T1000 (cell line): ENCODE measurements around the gene FASN.
A peak's percentile ranks its signal among the peaks of the same experiment; 100 is the strongest.

ENCODE experiments used
- DNase-seq: peaks from one replicate; lab custom pipeline; 2025; ENCODE audit warnings: mixed read lengths; lab: John Stamatoyannopoulos, UW

FASN gene

DNA sequence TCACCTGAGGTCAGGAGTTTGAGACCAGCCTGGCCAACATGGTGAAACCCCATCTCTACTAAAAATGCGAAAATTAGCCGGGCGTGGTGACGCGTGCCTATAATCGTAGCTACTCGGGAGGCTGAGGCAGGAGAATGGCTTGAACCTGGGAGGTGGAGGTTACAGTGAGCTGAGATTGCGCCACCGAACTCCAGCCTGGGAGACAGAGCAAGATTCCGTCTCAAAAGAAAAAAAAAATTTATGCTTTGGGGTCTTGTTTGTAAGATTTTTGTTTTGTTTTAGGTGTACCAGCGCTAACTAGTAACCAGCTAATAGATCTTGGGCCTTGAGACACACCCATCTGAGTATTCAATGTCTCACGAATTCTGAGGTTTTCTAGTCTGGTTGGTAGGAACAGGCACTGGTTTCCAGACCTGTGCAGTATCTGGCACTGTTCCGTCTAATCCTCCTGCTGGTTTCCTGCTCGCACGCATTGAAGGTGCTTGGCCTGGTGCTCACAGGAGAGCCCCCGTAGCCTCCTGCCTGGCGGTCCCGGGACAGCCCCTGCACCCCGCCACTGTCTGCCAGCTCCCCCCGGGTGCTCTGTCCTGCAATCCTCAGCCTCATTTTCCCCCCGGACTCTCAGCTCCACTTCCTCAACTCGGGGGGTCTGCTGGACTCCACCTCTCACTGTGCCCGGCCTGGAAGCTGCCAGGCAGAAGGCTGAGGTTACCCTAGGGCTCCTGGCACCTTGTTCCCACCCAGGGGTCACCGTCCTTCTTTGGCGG, 21.8 kb downstream of the FASN start:
- no peak for DNase-seq

DNA sequence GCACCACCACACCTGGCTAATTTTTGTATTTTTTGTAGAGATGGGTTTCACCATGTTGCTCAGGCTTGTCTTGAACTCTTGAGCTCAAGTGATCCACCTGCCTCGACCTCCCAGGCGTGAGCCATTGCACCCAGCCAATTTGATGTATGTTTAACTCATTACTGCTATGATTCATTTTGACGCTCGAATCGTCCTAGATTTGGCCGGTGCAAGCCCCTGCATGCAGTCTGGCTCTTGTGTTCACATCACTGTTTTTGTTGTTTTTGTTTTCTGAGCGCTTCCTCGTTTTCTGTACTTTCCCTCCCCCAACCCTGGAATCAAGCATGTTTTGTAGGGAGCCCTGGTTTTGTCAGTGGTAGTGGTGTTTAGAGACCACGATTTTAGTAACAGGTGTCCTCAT, 24.6 kb downstream of the FASN start:
- no peak for DNase-seq

DNA sequence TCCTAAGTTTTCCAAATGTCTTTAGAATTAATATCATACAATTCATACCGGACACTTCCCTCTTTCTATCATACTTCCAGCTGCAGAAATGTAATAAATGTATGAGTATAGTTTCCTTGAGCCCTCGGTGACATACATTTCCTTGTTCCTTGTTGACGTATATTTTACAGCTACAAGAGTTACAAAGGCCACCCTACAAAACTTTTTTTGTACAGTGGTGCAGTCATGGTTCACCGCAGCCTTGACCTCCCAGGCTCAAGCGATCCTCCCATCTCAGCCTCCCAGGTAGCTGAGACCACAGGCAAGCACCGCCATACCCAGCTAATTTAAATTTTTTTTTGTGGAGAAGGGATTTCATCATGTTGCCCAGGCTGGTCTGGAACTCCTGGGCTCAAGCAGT, 25.2 kb downstream of the FASN start:
- DNase-seq: no peak

GRCh38 chr17:82070611-82071010, 27.4 kb downstream of the FASN start:
- DNase-seq: no peak

- peak; percentile 34 for DNase-seq
Measured at GRCh38 chr17:82065638-82066303, 32.3 kb downstream of the FASN start, which contains the start of gene DUS1L. Gene DUS1L, minus strand, starts transcription at chr17:82065804. Its CDS starts 745 bp downstream, at chr17:82065059.

- no peak for DNase-seq
Measured at GRCh38 chr17:82065193-82065637, 32.8 kb downstream of the FASN start.

DNA sequence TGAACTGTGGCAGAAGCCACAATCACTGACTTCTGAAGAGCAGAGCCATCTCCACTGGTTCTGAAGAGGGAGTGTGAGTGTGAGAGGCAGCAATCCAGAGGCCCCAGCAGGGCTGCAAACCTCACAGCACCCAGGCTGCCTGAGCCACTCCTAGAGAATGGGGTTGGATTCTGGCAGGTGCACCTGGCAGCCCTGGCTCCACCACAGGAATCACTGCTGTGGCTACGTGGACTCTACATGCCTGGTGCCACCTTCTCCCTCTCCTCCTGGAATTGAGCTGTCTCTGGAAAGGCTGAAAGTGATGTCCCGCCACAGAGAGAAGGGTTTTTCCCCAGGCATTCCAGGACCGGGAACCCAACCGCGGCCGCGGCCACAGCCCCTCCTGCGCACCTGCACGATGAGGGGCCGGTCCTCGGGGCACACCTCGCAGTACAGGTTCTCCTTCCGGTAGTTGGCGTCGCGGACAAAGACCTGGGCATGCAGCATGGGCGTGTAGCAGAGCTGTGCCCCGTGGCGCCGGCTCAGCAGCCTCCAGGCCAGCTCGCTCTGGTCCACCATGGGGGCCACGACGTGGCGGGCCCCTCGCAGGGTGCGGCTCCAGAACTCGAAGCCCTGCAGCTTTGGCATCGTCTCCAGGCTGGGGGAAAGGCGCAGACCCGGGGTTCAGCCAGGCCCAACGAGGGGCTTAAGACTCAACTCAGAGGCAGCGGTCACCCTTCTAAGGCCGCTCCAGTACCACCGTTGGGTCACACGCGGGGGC, 33.4 kb downstream of the FASN start:
- no peak for DNase-seq

DNA sequence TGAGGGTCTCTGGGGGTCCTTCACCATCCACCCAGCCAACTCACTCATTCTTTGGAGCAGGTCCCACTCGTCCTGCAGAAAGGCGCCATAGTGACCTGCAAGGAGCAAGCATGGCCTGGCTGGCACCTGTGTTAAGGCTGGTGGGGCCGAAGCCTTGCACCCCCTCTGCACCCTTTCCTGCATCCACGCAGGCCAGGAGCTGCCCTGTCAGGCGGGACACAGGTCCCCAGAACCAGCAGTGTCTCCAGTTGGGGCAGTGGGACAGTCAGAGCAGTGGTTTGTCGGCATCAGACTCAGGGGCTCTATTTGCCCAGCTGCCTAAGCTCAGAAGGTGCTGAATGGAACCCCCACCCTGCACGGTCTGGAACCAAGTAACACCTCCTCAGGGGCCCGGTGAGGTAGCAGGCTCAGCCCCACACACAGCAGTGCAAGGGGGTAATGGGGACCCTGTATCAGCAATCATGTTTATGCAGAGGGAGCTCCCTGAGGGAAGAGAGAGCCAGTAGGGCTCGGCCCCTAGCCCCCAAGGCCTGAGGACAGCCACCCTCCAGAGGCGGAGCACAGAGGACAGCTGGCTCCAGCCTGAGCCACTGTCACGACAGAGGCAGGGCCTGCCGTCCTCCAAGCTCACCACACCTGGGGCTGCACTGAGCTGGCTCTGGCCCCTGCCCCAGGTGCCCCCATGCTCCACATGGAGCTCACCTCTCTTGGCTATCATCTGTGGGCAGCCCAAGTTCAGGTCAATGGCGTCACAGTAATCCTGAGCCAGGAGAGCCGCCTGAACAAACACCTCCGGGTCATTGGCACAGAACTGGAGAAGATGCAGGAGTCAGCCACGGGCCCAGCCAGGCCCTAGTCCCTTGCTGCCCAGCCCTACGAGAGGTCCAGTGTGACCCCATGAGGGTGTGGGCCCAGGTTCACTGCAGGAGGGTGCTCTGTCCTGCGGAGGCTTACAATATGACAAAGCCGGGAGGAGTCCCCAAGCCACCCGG, 34.3 kb downstream of the FASN start:
- DNase-seq: no peak

- no peak for DNase-seq
Measured at GRCh38 chr17:82062984-82063368, 35.1 kb downstream of the FASN start.

GRCh38 chr17:82062076-82062983, 35.7 kb downstream of the FASN start:
- no peak for DNase-seq

DNA sequence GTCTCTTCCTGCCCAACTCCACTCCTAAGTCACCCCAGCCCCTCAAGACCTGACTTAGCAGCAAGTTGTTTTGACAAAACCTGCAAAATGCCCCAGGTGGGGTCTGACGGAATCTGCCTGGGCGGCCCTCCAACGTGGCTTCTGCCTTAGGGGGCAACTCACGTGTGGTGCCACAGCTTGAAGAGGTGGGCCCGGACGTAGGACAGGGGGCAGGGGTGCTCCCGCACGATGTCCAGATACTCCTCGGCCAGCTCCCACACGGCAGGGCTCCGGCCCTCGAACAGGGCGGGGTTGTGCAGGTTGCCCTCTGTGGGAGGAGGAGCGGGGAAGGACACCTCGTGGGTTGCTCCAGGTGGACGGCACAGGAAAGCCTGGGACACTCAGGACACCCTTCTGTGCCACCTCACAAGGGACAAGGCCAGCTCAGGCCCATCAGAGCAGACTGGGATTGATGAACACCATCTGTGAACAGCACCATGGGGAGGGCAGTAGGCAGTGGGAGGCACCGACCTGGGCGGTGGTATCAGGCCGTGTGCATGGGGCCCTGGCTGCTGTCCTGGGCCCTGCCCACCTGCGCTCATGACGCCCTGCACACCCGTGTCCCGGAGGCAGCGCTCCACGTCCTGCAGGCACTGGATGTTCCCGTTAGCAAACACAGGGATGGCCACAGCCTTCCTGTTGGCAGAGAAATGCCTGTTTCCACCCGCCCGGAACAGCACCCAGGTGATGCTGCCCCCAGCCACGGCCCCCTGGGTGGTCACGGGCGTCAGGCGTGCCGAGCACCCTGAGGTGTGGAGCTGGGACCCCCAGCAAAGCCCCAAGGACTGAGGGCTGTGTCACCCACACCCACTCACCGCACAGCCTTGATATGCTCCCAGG, 36.8 kb downstream of the FASN start:
- no peak for DNase-seq

DNA sequence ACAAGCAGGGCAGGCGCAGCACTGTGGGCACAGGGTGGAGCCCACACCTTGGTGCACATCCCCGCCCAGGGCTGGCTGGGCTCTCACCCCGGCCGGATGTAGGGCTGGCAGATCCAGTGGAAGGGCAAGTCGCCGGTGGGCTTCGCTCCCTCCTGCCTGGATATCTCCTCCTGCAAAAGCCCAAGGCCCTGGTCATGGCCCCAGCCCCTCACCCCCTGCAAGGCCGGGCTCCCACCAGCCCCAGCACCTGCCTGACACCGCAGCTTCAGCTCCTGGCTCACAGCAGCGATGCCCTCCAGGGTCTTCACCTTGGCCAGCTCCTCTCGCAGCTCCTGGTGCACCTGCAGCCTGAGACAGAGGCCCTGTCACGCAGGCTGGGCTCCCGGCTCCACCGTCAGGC, 37.4 kb downstream of the FASN start:
- DNase-seq: no peak

- no peak for DNase-seq
Measured at GRCh38 chr17:82060001-82060380, 38.0 kb downstream of the FASN start.

DNA sequence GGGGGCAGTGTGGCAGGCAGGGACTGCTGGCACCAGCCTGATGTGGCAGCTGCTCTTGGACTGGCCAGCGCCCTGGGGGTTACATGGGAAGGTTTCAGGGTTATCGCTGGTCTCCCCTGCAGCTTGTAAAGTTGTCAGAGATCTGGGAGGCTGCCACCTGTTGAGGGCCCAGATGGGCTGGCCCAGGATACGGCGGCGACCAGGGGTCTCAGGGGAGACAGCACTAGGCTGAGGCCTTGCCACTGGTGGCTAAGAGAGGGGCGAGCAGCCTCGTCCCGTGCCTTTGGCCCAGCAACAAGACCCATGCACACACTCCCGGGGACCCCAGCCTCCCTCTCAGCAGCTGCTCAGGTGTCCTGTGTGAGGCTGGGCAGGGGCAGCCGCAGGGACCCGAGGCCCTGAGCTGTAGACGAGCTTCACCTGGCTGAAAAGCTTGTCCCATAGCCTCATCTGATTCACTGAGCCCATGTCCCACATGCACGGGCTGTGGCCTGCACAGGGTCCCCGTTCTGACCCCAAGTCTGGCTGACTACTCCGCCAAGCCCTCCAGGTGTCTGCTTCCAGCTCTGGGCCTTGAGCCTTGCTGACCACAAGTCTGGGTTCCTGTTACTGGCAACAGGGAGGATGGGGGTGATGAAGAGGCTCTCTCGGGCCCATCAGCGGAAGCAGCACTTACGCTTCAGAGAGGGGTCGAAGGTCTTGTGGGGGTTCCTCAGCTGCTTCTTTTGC, 38.6 kb downstream of the FASN start:
- no peak for DNase-seq

DNA sequence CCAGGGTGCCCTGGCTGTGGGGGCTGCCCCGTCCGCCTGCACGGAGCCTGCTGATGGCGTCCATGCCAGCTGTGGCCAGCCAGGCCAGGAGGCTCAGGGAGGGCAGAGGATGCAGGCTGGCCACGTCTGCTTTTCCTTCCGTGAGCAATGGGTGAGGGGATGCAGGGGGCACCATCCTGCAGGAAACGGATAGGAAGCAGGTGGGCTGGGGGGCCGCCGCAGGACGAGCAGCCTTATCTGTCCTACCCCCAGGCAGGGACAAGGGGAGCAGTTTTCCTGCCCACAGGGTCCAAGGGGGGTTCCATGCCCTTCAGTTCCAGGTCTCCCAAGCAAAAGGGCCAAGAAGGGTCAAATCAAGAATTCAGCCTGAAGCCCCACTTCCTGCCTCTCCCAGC, 39.2 kb downstream of the FASN start:
- no peak for DNase-seq

- DNase-seq: no peak
Measured at GRCh38 chr17:82058230-82058854, 39.7 kb downstream of the FASN start.

DNA sequence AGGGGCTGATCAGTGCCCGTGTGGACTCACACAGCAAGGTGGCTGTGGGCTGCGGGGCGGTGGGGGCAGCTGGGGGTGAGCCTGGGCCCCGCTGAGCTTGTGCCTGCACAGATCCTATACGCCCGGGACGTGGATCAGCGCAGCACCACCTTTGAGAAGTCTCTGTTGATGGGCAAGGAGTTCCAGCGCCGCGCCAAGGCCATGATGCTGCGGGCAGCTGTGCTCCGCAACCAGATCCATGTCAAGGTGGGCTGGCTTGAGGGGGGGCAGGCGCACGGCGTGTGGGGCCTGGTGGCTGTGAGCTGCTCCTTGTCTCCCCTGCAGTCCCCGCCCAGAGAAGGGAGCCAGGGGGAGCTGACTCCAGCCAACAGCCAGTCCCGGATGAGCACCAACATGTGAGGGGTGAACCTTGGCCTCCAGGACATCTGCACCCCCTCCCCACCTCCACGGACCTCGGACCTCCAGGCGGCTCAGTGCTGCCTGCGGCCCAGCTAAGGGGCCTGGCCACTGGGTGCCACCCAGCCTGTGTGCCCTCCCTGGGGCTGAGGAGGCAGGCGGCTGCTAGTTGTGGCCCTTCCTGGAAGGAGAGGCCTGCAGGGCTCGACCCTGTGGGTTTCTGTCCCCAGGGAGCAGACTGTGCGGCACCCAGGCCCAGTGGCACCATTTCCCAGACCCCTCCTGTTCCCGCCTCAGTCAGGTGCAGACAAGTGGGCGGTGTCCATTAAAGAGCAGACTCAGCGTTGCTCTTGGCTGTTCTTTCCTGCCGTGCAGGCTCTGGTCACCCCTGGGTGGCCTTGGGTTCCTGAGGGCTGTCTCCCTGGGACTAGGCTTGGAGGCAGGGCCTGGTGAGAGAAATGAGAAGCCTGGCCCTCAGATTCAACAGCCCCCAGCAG, 41.1 kb downstream of the FASN start:
- no peak for DNase-seq
